NOMO-1 treated with dmso at 0.1 percent for 144 hours (cell line): Measurements from ENCODE around the gene EIPR1.
"Not testable (repeated sequence)": the region's sequence is repeated elsewhere in the genome, so short reads cannot be mapped to it uniquely, and the experiment has no call there.

Source experiments
- DNase-seq: peaks from one replicate; lab custom pipeline; 2025; ENCODE audit not compliant: unreplicated experiment; lab: John Stamatoyannopoulos, UW

The EIPR1 gene

GRCh38 chr2:3200420-3200939 is 177.1 kb downstream of the EIPR1 start:
- no peak for DNase-seq

GRCh38 chr2:3199627-3200345 is 177.8 kb downstream of the EIPR1 start:
- DNase-seq = no peak

GRCh38 chr2:3198671-3199192 is 178.9 kb downstream of the EIPR1 start:
- not testable (repeated sequence) for DNase-seq

GRCh38 chr2:3198119-3198518 is 179.5 kb downstream of the EIPR1 start:
- DNase-seq = no peak

- DNase-seq = no peak
Observed at GRCh38 chr2:3197308-3197707, 180.3 kb downstream of the EIPR1 start.

- DNase-seq = no peak
Observed at GRCh38 chr2:3196716-3197115, 180.9 kb downstream of the EIPR1 start.

GRCh38 chr2:3195641-3196476 is 181.8 kb downstream of the EIPR1 start:
- peak; percentile 86 for DNase-seq

- no peak for DNase-seq
Observed at GRCh38 chr2:3194828-3195227, 182.8 kb downstream of the EIPR1 start.

- DNase-seq = peak; percentile 4
Observed at GRCh38 chr2:3193443-3194330, 183.9 kb downstream of the EIPR1 start.

GRCh38 chr2:3192920-3193319 is 184.7 kb downstream of the EIPR1 start:
- DNase-seq = no peak

- DNase-seq = no peak
Observed at GRCh38 chr2:3192281-3192818, 185.3 kb downstream of the EIPR1 start.

GRCh38 chr2:3189961-3190360 is 187.7 kb downstream of the EIPR1 start:
- DNase-seq = no peak

GRCh38 chr2:3189076-3189591 is 188.5 kb downstream of the EIPR1 start:
- DNase-seq = no peak

- DNase-seq = no peak
Observed at GRCh38 chr2:3188405-3188946, 189.1 kb downstream of the EIPR1 start.

- DNase-seq = no peak
Observed at GRCh38 chr2:3187467-3187866, 190.2 kb downstream of the EIPR1 start.

GRCh38 chr2:3186766-3187165 is 190.9 kb downstream of the EIPR1 start:
- DNase-seq = no peak

GRCh38 chr2:3185910-3186309 is 191.7 kb downstream of the EIPR1 start:
- no peak for DNase-seq

- no peak for DNase-seq
Observed at GRCh38 chr2:3185256-3185655, 192.4 kb downstream of the EIPR1 start.

GRCh38 chr2:3184167-3184566 is 193.5 kb downstream of the EIPR1 start:
- DNase-seq = no peak

GRCh38 chr2:3183766-3184165 is 193.9 kb downstream of the EIPR1 start:
- DNase-seq = no peak
